Right atrium auricular region (tissue), 2 donors: ENCODE results near the gene DNAH8. TPM values are rescaled to one million over a fixed set of nuclear protein-coding genes. Genes with fewer than 3 reads are reported as not detected.

Experiments
- DNase-seq: peaks from one replicate; pipeline ENCODE4 v3.0.0-alpha.2; 2019; ENCODE audit warnings: low spot score
- H3K27ac ChIP-seq, 2 donors: fragments of 200-600 bp; sonication (generic); 1 replicate in 1 of 2; 2 replicates in 1 of 2; pipeline ENCODE4 v1.5.1; 2016 to 2019
- H3K27me3 ChIP-seq, 2 donors: fragments of 200-600 bp; sonication (generic); one replicate each; pipeline versions ENCODE4 v1.5.1 to v1.6.0; 2017 to 2019
- H3K36me3 ChIP-seq: fragments of 200-600 bp; sonication (generic); one replicate; pipeline ENCODE4 v1.5.1; 2016
- H3K4me1 ChIP-seq, 2 donors: fragments of 200-600 bp; sonication (generic); one replicate each; pipeline versions ENCODE4 v1.5.1 to v1.6.0; 2017 to 2019
- H3K4me3 ChIP-seq, 2 donors: fragments of 200-600 bp; sonication (generic); 1 replicate in 1 of 2; 2 replicates in 1 of 2; pipeline ENCODE4 v1.5.1; 2017 to 2019; ENCODE audit warnings: mild to moderate bottlenecking in 1 of 2, moderate library complexity in 1 of 2
- H3K9me3 ChIP-seq, 2 donors: fragments of 200-600 bp; sonication (generic); one replicate each; pipeline ENCODE4 v1.5.1; 2019
- CTCF ChIP-seq, 2 donors: fragments of 200-600 bp; sonication (generic); IDR thresholded peaks; one replicate each; pipeline ENCODE4 v1.5.1; 2019; ENCODE audit warnings: antibody characterized with exemption in 2 of 2
- total RNA-seq, 2 donors: library from RNA; depleted of rRNA; stranded (reverse); fragments of >200 nt; gene quantifications; one replicate each; pipeline ENCODE4 v1.1.0, GENCODE V29; 2016

Gene DNAH8
- total RNA-seq, 2 donors from 2014 or later = 0.04 TPM; not detected in 1

GRCh38 chr6:38929560-38929959, 214.4 kb downstream of the DNAH8 start:
- H3K36me3 ChIP-seq = no peaks in the 10 kb centered on the region
- H3K4me3 ChIP-seq = no peak overlapping the region
- no peaks in the 10 kb centered on the region for H3K27me3 ChIP-seq
- no peak overlapping the region for H3K27ac ChIP-seq
- TF ChIP-seq CTCF (IDR thresholded peaks at IDR 0.05) = no peak
- H3K9me3 ChIP-seq = no peaks in the 10 kb centered on the region
- no peaks in the 10 kb centered on the region for H3K4me1 ChIP-seq
- no peak for DNase-seq

- H3K9me3 ChIP-seq = no peaks in the 10 kb centered on the region
- H3K4me3 ChIP-seq = no peak overlapping the region
- H3K27me3 ChIP-seq = no peaks in the 10 kb centered on the region
- no peaks in the 10 kb centered on the region for H3K4me1 ChIP-seq
- no peak for DNase-seq
- peak in 1 of 2 donors; percentile 21 for TF ChIP-seq CTCF (IDR thresholded peaks at IDR 0.05)
- H3K36me3 ChIP-seq = no peaks in the 10 kb centered on the region
- H3K27ac ChIP-seq = no peak overlapping the region
These were observed 218.3 kb downstream of the DNAH8 start for GRCh38 chr6:38933426-38933825.

- Histone ChIP-seq H3K4me3 (no peak overlapping the region), H3K27ac (no peak overlapping the region), H3K36me3 (no peaks in the 10 kb centered on the region), H3K4me1 (no peaks in the 10 kb centered on the region), H3K27me3 (no peaks in the 10 kb centered on the region), H3K9me3 (no peaks in the 10 kb centered on the region)
- TF ChIP-seq CTCF (IDR thresholded peaks at IDR 0.05) = no peak
- DNase-seq = no peak
These were observed 219.9 kb downstream of the DNAH8 start for GRCh38 chr6:38935051-38935450.

- no peaks in the 10 kb centered on the region for H3K4me1 ChIP-seq
- no peak for TF ChIP-seq CTCF (IDR thresholded peaks at IDR 0.05)
- H3K36me3 ChIP-seq = no peaks in the 10 kb centered on the region
- no peak for DNase-seq
- no peak overlapping the region for H3K4me3 ChIP-seq
- no peaks in the 10 kb centered on the region for H3K9me3 ChIP-seq
- H3K27me3 ChIP-seq = no peaks in the 10 kb centered on the region
- H3K27ac ChIP-seq = no peak overlapping the region
These were observed 222.9 kb downstream of the DNAH8 start for GRCh38 chr6:38937839-38938613.

- no peak for DNase-seq
- Histone ChIP-seq H3K4me3 (no peak overlapping the region), H3K9me3 (no peaks in the 10 kb centered on the region), H3K36me3 (no peaks in the 10 kb centered on the region), H3K4me1 (no peaks in the 10 kb centered on the region), H3K27ac (no peak overlapping the region), H3K27me3 (no peaks in the 10 kb centered on the region)
- no peak for TF ChIP-seq CTCF (IDR thresholded peaks at IDR 0.05)
These were observed 223.6 kb downstream of the DNAH8 start for GRCh38 chr6:38938741-38939140.

- Histone ChIP-seq H3K4me3 (no peak overlapping the region), H3K9me3 (no peaks in the 10 kb centered on the region), H3K4me1 (no peaks in the 10 kb centered on the region), H3K27ac (no peak overlapping the region), H3K27me3 (no peaks in the 10 kb centered on the region), H3K36me3 (no peaks in the 10 kb centered on the region)
- no peak for TF ChIP-seq CTCF (IDR thresholded peaks at IDR 0.05)
- no peak for DNase-seq
These were observed 227.3 kb downstream of the DNAH8 start for GRCh38 chr6:38942442-38942841.
